Activated CD4-positive, alpha-beta T cell treated with anti-CD3 and anti-CD28 coated beads for 24 hours (primary cell): ENCODE measurements around the gene CPB2.

Source experiments
- DNase-seq, 2 donors: peaks; one replicate each; pipeline ENCODE4 v3.0.0-alpha.2; 2020; ENCODE audit warnings: low read depth in 2 of 2

The CPB2 gene

DNA sequence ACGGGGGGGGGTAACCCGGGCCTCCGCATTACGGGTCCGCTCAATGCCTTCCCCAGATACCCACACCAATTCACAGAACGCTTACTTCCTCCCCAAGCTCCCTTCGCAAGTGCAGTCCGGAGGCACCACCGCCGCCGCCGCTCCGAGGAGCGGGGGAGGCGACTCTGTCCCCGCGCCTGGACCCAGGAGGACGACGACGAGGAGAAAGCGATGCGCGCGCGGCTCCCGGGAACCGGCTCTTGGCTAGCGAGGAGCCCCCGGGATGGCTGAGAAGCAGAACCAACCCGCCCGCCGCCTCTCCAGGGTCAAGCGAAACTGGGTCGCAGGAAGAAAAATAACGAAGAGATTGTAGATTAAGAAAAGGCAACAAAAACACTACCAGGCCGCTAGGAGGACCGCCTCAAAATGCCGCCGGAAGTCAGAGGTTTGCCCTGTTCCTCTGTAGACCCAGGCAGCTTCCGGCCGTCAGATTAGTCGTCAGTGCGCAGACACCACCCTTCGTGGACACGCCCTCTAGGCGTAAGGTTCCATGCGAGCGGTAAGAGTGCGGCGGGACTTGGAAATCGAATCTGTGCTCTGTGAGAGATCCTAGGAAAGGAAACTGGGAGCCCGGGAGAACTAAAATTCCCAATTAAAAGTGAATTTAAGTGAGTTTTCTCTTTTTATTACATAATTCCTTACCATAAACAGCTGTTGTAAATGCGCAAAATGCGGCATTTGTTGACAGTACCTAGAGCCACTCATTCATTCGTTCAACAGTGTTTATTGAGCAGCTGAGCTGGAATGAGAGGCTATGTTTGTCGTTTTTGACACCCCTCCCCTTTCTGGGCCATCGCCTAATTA, 52.3 kb downstream of the CPB2 start, which contains the start of gene ZC3H13:
Gene ZC3H13 (minus strand): TSS at position 428 of the 843 bp plus-strand sequence. CDS start 7,239 bp downstream, outside the sequence.
- DNase-seq: peak; percentile 81 to 85

DNA sequence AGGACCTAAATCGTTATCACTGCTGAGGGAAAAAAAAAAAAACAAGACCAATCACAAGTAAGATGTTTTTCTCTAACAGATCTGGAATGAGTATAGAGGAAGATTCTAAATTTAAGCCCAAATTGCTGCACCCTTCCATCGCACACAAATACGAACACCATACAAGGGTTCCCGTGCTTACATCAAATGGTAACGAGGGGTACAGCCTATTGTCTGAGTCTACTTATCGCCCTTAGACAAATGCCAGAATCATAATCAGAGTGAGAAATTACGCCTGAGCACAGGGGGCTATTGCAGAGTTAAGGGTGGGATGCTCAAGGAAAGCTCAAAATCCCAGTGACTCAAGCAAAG, 52.9 kb downstream of the CPB2 start:
- no peak for DNase-seq

GRCh38 chr13:46050771-46051170, 54.1 kb downstream of the CPB2 start:
- no peak for DNase-seq

GRCh38 chr13:46045424-46045823, 59.4 kb downstream of the CPB2 start:
- no peak for DNase-seq

- no peak for DNase-seq
These were observed 61.2 kb downstream of the CPB2 start for GRCh38 chr13:46043647-46044046.

DNA sequence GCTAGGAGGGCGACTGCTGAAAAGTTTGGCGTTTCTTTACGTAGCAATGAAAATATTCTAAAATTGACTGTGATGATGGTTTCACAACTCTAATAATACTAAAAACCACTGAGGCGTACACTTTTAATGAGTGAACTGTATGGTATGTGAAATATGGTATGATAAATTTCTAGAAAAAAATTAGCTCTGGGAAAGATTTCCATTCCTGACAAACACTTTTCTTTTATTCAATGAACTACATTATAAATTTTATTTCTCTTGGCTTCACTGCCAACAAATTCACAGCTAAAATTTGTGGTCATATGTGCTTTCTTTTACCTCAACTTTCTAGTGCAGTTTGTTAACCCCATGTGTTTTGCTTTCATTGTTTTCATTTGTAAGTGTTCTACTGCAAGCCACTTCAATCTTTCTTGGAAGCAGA, 63.4 kb downstream of the CPB2 start:
- no peak for DNase-seq

DNA sequence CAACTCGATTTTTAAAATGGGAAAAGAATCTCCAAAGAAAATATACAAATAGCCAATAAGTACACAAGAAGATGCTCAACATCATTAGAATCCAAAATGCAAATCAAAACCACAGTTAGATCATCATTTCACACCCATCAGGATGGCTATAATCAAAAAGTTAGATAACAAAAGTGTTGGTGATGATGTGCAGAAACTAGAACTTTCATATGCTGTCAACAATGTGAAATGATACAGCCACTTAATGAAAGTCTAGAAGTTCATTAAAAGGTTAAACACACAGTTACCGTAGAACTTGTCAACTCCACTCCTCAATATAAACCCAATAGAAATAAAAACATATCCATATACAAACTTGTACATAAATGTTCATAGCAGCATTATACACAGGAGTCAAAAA, 64.1 kb downstream of the CPB2 start:
- DNase-seq: no peak

DNA sequence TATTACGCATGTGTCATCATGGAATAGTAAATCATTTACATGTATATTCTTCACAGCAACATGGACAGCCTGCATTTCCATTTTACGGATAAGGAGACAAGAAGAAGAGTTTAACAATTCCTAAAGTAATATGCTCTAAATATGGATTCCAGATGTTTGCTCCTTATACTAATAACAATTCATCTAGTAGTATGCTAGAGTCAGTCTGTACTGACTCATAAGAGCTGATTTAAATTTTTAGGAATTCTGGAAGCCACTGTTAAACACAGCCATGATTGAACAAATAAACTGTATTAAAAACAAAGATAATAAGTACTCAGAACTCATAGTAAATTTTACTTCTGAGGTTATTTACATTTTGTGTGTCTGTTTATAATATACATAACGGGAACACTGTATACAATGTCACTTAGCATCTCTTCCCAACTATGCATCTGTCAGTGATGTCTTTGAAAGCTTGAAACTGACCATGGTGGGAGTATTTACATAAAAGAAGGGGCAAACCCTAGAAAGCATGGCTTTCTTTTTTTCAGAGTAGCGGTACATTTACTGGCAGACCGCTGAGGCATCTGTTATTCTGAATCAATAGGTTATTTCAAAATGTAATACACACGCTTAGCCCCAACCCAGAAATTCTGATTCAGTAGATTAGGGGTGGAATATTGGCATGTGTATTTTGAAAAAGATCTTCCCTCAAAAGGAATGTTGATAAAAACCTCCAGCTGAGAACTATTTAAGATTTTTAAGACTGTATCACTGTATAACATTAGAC, 65.2 kb downstream of the CPB2 start:
- no peak for DNase-seq

- DNase-seq: no peak
These were observed 66.5 kb downstream of the CPB2 start for GRCh38 chr13:46038296-46038695.

DNA sequence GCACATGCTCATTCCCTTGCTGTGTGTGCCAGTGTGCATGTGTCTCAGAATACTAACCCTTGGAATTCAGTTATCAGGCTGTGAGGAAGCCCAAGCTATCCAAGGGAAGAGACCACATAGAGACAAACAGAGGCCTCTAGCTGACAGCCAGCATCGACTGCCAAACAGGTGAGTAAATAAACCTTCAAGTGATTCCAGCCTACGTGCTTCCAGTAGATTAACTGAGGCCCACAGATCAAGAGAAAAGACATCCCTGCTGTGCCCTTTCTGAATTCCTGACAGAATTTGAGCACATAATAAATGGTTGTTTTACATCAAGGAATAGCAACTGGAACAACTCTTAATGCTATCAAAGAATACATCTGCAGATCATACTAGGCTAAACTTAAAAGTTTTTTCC, 69.8 kb downstream of the CPB2 start:
- no peak for DNase-seq

DNA sequence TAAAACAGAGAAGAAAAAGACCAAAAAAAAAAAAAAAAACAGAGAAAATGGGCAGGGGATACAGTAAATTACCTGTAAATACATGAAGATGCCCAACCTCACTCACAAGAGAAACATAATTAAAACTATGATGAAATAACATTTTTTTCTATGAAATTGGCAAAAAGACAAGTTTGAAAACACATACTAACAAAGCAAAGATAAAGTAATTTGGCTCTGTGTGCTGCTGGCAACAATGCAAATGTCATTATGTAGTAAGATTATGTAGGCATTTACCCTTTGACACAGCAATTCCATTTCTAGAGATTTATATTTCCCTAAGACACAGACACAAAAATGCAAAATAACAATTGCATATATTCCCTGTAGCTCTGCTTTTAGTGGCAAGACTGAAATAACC, 72.5 kb downstream of the CPB2 start:
- DNase-seq: no peak

- DNase-seq: no peak
These were observed 73.1 kb downstream of the CPB2 start for GRCh38 chr13:46031581-46032263.

- DNase-seq: no peak
These were observed 79.7 kb downstream of the CPB2 start for GRCh38 chr13:46025157-46025556.

- no peak for DNase-seq
These were observed 82.4 kb downstream of the CPB2 start for GRCh38 chr13:46022481-46022880.

DNA sequence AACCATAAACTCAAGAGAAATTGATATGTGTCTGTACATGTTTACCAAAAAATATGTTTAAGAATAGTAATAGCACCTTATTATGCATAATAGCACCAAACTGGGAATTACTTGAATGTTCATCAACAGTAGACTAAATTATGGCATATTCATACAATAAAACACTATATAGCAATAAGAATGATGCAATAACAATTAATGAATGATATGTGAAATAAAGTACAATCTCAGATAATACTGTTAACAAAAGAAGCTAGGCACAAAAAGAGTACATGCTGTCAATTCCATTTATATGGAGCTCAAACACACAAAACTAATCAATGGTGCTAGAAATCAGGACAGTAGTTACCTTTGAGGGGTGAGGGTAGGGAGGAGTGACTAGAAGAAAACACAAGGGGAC, 88.6 kb downstream of the CPB2 start:
- no peak for DNase-seq

GRCh38 chr13:46015366-46015765, 89.5 kb downstream of the CPB2 start:
- no peak for DNase-seq

DNA sequence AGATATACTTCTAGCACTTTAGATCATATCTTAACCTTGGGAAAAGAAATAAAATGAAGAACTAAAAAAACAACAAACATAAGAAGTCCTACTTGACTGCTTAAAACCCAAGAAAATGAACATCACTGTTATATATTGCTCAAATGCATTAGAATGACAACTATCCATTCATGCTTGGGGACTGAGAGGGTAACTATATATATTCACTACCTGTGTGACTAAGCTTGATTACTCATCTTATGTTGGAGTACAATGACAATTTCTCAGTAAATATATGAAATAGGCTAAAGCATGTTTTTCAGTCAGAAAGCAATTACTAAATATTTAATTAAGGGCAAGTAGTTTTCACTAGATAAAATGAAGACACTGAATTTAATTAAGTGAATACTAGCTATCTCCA, 92.4 kb downstream of the CPB2 start:
- no peak for DNase-seq

- no peak for DNase-seq
These were observed 94.7 kb downstream of the CPB2 start for GRCh38 chr13:46010148-46010547.

DNA sequence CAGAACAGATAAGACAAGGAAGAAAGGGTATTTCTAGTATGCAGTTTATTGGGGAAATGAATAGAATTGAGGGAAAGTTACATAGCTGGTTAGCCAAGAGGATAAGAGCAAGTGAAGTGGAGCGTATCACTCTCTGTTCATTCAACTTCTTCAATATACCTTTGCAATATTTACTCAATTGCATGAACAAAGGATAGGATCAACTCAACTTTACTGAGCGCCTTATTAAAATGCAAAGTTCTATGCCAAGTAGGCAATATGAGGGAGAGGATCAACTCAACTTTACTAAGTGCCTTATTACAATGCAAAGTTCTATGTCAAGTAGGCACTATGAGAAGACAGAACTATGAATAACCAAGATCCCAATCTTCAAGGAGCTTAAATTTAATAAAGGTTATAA, 96.2 kb downstream of the CPB2 start:
- DNase-seq: no peak

DNA sequence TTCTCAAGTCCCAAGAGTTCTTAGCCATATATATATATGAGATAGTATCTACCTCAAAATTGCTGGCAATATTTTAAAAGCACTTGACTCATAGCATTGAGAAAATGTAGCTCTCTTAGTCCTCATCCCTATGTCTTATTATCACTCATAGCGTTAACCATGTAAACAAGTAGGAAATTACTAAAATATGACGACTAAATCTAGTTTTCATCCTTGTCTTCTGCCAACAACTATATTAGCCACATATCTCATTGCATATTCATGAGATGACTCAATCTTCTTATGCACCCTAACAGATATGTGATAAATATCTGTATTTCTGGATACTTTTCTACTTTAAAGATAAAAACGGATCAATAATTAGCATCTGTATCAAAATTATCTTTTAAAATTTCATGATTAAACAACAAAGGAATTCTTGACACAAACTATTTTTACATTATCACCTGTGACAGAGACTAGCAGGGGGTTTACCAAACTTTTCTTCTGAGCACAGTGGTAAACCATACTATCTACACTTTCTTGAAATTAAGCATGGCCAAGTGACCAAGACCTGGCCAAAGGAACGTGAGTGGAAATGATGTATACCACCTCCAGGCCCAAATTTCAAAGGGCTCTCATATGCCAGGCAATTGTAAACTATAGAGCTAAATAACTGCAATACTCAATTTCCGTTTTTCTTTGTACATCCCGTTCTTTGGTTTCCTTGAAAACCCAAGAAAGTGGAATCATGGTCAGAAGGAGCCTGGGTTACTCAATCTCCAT, 98.0 kb downstream of the CPB2 start:
- DNase-seq: no peak

DNA sequence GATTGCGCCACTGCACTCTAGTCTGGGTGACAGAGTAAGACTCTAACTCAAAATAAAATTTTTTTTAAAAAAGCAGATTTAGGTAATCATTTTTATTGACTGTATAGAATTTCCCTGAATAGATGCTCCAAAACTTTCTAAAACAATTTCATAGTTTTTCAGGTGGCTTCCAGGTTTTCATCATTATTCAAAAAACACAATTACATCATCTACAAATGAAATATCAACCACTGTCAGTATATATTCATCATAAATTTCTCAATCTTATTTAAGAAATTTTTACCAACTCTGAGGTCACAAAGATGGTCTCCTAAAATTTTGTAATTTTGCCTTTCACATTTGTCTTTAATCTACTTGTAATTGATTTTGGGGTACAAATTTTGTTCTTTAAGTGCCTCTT, 100.3 kb downstream of the CPB2 start:
- no peak for DNase-seq
